K562 (cell line): ENCODE measurements around the gene GAP43. TPM values are rescaled to one million over a fixed set of nuclear protein-coding genes. Genes with fewer than 3 reads are reported as not detected.

Experiments
- ATAC-seq: fragments of 200-7000 bp; cut with Tn5 transposase; 3 replicates; pipeline ENCODE4 v1.9.1; 2020; ENCODE audit warnings: moderate library complexity
- BruUV-seq: library from RNA; stranded (reverse); fragments of 400-500 nt; replicated peaks from 2 replicates; lab custom pipeline; 2021; lab: Mats Ljungman, UMichigan
- CTCF ChIA-PET: fragments of 300-600 bp; formaldehyde crosslinking; extraction: SDS; loops from one replicate; lab custom pipeline; 2021; ENCODE audit warnings: low intra/inter-chr PET ratio; lab: Yijun Ruan, JAX
- POLR2A ChIA-PET: fragments of 300-600, 350-650 bp; sonication (Branson Sonifier 250); formaldehyde crosslinking; extraction: SDS; loops from one replicate; lab custom pipeline; 2021; ENCODE audit warnings: antibody characterized with exemption, inconsistent platforms; lab: Yijun Ruan, JAX
- DNase-seq, 4 experiments: peaks; one replicate each; pipeline versions ENCODE4 v3.0.0 to v3.0.0-alpha.2; 2011 to 2018; ENCODE audit warnings: low spot score in 3 of 4, mixed read lengths in 3 of 4; ENCODE audit errors: extremely low read depth in 1 of 4
- FAIRE-seq: peaks from 2 replicates; lab custom pipeline; 2011; peaks lifted over from hg19 to GRCh38; lab: Jason Lieb, UNC
- H2AFZ ChIP-seq: 2 replicates; pipeline ENCODE4 v1.6.0; 2011; ENCODE audit warnings: low read depth, low read length, control low read depth, inconsistent platforms
- H3K27ac ChIP-seq: fragments of 200-600 bp; 3 replicates; pipeline ENCODE4 v1.8.0; 2011; ENCODE audit warnings: low read depth, mild to moderate bottlenecking, control low read depth, inconsistent platforms, low read length, moderate library complexity, mixed read lengths; ENCODE audit errors: extremely low read depth
- H3K27me3 ChIP-seq, 2 experiments: fragments of 300-600 bp in 1 of 2; 2 replicates in 1 of 2; 3 replicates in 1 of 2; pipeline versions ENCODE4 v1.6.0 to v1.8.0; 2011; ENCODE audit warnings: inconsistent platforms in 2 of 2, low read length in 2 of 2, mild to moderate bottlenecking in 1 of 2, mixed read lengths in 1 of 2, moderate library complexity in 1 of 2; ENCODE audit not compliant: control insufficient read depth in 2 of 2, insufficient read depth in 2 of 2
- H3K36me3 ChIP-seq: fragments of 300-600 bp; 3 replicates; pipeline ENCODE4 v1.8.0; 2011; ENCODE audit warnings: mild to moderate bottlenecking, low read length, inconsistent platforms; ENCODE audit not compliant: control insufficient read depth, insufficient read depth
- H3K4me1 ChIP-seq, 2 experiments: fragments of 200-600 bp in 1 of 2; replicated peaks in 1 of 2; 2 replicates in 1 of 2; 3 replicates in 1 of 2; pipeline versions ENCODE4 v1.5.1 to v1.8.0; 2011; ENCODE audit warnings: inconsistent platforms in 2 of 2, low read length in 2 of 2, mild to moderate bottlenecking in 1 of 2, mixed read lengths in 1 of 2, moderate library complexity in 1 of 2; ENCODE audit not compliant: control insufficient read depth in 2 of 2, insufficient read depth in 2 of 2
- H3K4me2 ChIP-seq: 2 replicates; pipeline ENCODE4 v1.6.1; 2011; ENCODE audit warnings: low read length, control low read depth, inconsistent platforms, mixed read lengths; ENCODE audit not compliant: insufficient read depth
- H3K4me3 ChIP-seq: fragments of 200-600 bp; sonication (generic), shearing (Covaris generic); 2 replicates; pipeline ENCODE4 v1.5.1; 2016; ENCODE audit warnings: control low read depth, inconsistent platforms
- H3K79me2 ChIP-seq: fragments of 200-600 bp; 3 replicates; pipeline ENCODE4 v1.8.0; 2011; ENCODE audit warnings: low read length, inconsistent platforms; ENCODE audit not compliant: control insufficient read depth, insufficient read depth
- H3K9ac ChIP-seq, 2 experiments: 2 replicates each; pipeline versions ENCODE4 v1.6.0 to v1.6.1; 2011; ENCODE audit warnings: low read depth in 2 of 2, low read length in 2 of 2, control low read depth in 1 of 2, inconsistent platforms in 1 of 2, mild to moderate bottlenecking in 1 of 2, mixed read lengths in 1 of 2; ENCODE audit not compliant: insufficient read depth in 1 of 2
- H3K9me1 ChIP-seq: one replicate; pipeline ENCODE4 v1.6.0; 2011; ENCODE audit warnings: inconsistent platforms, mild to moderate bottlenecking, low read length, moderate library complexity; ENCODE audit not compliant: control insufficient read depth, insufficient read depth
- H3K9me3 ChIP-seq: replicated peaks from 2 replicates; pipeline ENCODE4 v1.5.1; 2011; ENCODE audit warnings: low read depth, low read length, inconsistent platforms; ENCODE audit not compliant: control insufficient read depth, insufficient read depth
- H4K20me1 ChIP-seq: replicated peaks from 2 replicates; pipeline ENCODE4 v1.6.1; 2011; ENCODE audit warnings: low read length, inconsistent platforms, mixed read lengths; ENCODE audit not compliant: control insufficient read depth, insufficient read depth
- EHMT2 ChIP-seq: fragments of 450-650 bp; IDR thresholded peaks from 2 replicates; pipeline ENCODE4 v1.6.1; 2018; ENCODE audit warnings: antibody characterized with exemption
- FOS ChIP-seq: IDR thresholded peaks from 3 replicates; pipeline ENCODE4 v1.6.1; 2011; ENCODE audit not compliant: insufficient read length; ENCODE audit errors: extremely low read depth
- HNRNPK ChIP-seq: fragments of 200-400 bp; formaldehyde crosslinking; IDR thresholded peaks from one replicate; pipeline ENCODE4 v1.6.1; 2018; ENCODE audit warnings: mild to moderate bottlenecking, low read depth, low read length; ENCODE audit not compliant: poor library complexity, severe bottlenecking
- ILK ChIP-seq: fragments of 450-650 bp; IDR thresholded peaks from 2 replicates; pipeline ENCODE4 v1.6.1; 2016; ENCODE audit warnings: missing genetic modification characterization, low read depth, mild to moderate bottlenecking, missing compliant biosample characterization, moderate library complexity, borderline replicate concordance
- MED1 ChIP-seq: sonication (generic); formaldehyde crosslinking; IDR thresholded peaks from 2 replicates; pipeline ENCODE4 v1.8.1; 2023; ENCODE audit warnings: missing genetic modification reagents, borderline replicate concordance
- PURB ChIP-seq: sonication (generic); formaldehyde crosslinking; IDR thresholded peaks from 2 replicates; pipeline ENCODE4 v1.9.0; 2021; ENCODE audit warnings: low read depth, mild to moderate bottlenecking, missing genetic modification reagents
- SIX5 ChIP-seq, 2 experiments: IDR thresholded peaks; 2 replicates each; pipeline ENCODE4 v1.6.1; 2011; ENCODE audit warnings: low read length in 2 of 2, borderline replicate concordance in 1 of 2, low read depth in 1 of 2, mild to moderate bottlenecking in 1 of 2, moderate library complexity in 1 of 2; ENCODE audit not compliant: insufficient read depth in 1 of 2
- ZNF655 ChIP-seq: fragments of 250-450 bp; sonication (Bioruptor Pico); IDR thresholded peaks from 2 replicates; pipeline ENCODE4 v1.5.0; 2021
- WGBS: fragments of 100-300 bp; shearing (Covaris generic); methylation state at CpG from one replicate; pipeline ENCODE4 v1.1.6; 2016; ENCODE audit warnings: low coverage, mixed read lengths; ENCODE audit not compliant: insufficient coverage; ENCODE audit errors: missing lambda C conversion rate; 5-methylcytosine and 5-hydroxymethylcytosine counted together
- in situ Hi-C: fragments of 300-500 bp; cut with MboI; formaldehyde crosslinking; loops from 4 replicates; pipeline ENCODE4 v1.15.0; 2018; ENCODE audit warnings: inconsistent platforms, mixed read lengths
- intact Hi-C: fragments of 100-400 bp; cut with micrococcal nuclease; formaldehyde crosslinking; loops from 2 replicates; pipeline ENCODE4 v1.14.2; 2022
- polyA plus RNA-seq, 8 experiments: library from polyadenylated mRNA; depleted of rRNA in 4 of 8; stranded (reverse) in 5 of 8; unstranded in 3 of 8; fragments of >200 nt; fragmentation: Nextera tagmentation in 2 of 8; fragmentation: Illumina TruSeq in 1 of 8; extraction: Ambion mirVana in 2 of 8; extraction: Trizol in 1 of 8; gene quantifications; 2 replicates each; pipeline versions ENCODE4 v1.2.1 to v1.2.3, GENCODE V29; 2011 to 2014; ENCODE audit warnings: inconsistent platforms in 1 of 8, missing spikeins in 1 of 8
- total RNA-seq, 7 experiments: library from RNA; depleted of rRNA in 6 of 7; stranded (reverse); fragments of >200 nt in 6 of 7; fragmentation: Illumina TruSeq in 2 of 7; extraction: Trizol in 2 of 7; gene quantifications; 2 replicates each; pipeline versions ENCODE4 v1.2.1 to v1.2.3, GENCODE V29; 2011 to 2021; ENCODE audit warnings: low replicate concordance in 1 of 7
- TF ChIP-seq, protein P1 (sequence below): fragments of 450-650 bp; IDR thresholded peaks from 2 replicates; pipeline ENCODE4 v1.6.1; 2014; ENCODE audit warnings: low read depth, mild to moderate bottlenecking, moderate library complexity, borderline replicate concordance

Gene GAP43
- total and polyA plus RNA-seq, 9 of the 15 experiments (the other 6 are each of a cell fraction or from before 2014, with no cell fraction given) = 0.04 to 0.11 (median 0.09) TPM; not detected in 6

- TF ChIP-seq ZNF655 (CRISPR knock-in tag) (no peak), EHMT2 (no peak), ILK (tag) (no peak), HNRNPK (no peak), FOS (no peak)
- TF ChIP-seq, protein P1, sequence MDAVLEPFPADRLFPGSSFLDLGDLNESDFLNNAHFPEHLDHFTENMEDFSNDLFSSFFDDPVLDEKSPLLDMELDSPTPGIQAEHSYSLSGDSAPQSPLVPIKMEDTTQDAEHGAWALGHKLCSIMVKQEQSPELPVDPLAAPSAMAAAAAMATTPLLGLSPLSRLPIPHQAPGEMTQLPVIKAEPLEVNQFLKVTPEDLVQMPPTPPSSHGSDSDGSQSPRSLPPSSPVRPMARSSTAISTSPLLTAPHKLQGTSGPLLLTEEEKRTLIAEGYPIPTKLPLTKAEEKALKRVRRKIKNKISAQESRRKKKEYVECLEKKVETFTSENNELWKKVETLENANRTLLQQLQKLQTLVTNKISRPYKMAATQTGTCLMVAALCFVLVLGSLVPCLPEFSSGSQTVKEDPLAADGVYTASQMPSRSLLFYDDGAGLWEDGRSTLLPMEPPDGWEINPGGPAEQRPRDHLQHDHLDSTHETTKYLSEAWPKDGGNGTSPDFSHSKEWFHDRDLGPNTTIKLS = no peak
Measured at GRCh38 chr3:115689928-115690327, 66.6 kb downstream of the GAP43 start (continued).

GRCh38 chr3:115691964-115692363 is 68.7 kb downstream of the GAP43 start:
- H3K4me2 ChIP-seq = no peak overlapping the region
- 25% methylated on average over 4 of the region's 4 CpGs for WGBS
- FAIRE-seq = no peak
- BruUV-seq = no TSS peak
- in situ Hi-C loops (loop anchor here (25.0 kb wide), 1 partner anchor 480 kb away; no protein-coding TSS in a partner anchor), intact Hi-C loops (loop anchor here (1.0 to 10.0 kb wide), 4 partner anchors 67 to 867 kb away; partner anchors contain the start of gene GAP43)
- no peaks in the 10 kb centered on the region for H3K36me3 ChIP-seq
- H3K9me3 ChIP-seq = no peaks in the 10 kb centered on the region
- H2AFZ ChIP-seq = no peak overlapping the region
- H4K20me1 ChIP-seq = no peaks in the 10 kb centered on the region
- H3K27me3 ChIP-seq = no peaks in the 10 kb centered on the region
- DNase-seq = no peak
- H3K4me3 ChIP-seq = no peak overlapping the region
- no peak for TF ChIP-seq SIX5 (IDR thresholded peaks at IDR 0.05; ENCODE audit: borderline replicate concordance in 1 of 2, insufficient read depth in 1 of 2, low read depth in 1 of 2, low read length in 2 of 2)
- TF ChIP-seq MED1 = no peak
- no peak for TF ChIP-seq PURB
- POLR2A ChIA-PET = no interaction called here
- no peak for ATAC-seq
- CTCF ChIA-PET = interaction anchor here (1.7 kb wide), 1 partner anchor 92 kb away, joined by 8 read pairs; no protein-coding TSS in a partner anchor
- H3K27ac ChIP-seq = no peak overlapping the region
- H3K79me2 ChIP-seq = no peaks in the 10 kb centered on the region
- H3K4me1 ChIP-seq = no peaks in the 10 kb centered on the region
- H3K9me1 ChIP-seq = no peaks in the 10 kb centered on the region
- no peak overlapping the region for H3K9ac ChIP-seq
